Measurements from ENCODE around the gene NLGN4Y. TPM values are rescaled to one million over a fixed set of nuclear protein-coding genes. Genes with fewer than 3 reads are reported as not detected.

Gene NLGN4Y
- total RNA-seq, 1 experiment from 2014 or later = not detected

DNA sequence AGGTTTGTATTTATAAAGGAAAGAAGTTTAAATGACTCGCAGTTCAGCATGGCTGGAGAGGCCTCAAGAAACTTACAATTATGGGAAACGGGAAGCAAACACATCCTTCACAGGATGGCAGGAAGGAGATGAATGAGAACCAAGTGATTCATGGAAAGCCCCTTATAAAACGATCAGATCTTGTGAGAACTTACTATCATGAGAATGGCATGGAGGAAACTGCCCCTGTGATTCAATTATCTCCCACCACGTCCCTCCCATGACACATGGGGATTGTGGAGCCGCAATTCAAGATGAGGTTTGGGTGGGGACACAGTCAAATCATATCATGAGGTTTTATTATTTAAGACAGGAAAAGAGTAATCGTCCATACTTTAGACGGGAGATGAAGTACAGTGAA is 4.0 kb downstream of the NLGN4Y start:
- no peak overlapping the region for H3K27ac ChIP-seq (ENCODE audit: insufficient read length, low read depth, low read length)
- H2AFZ ChIP-seq (ENCODE audit: low read length) = no peak overlapping the region
- no peak overlapping the region for H3K23ac ChIP-seq (ENCODE audit: insufficient read length, low read depth, low read length)
- H3K18ac ChIP-seq (ENCODE audit: insufficient read length, low read depth, low read length) = no peak overlapping the region
- H3K9ac ChIP-seq (ENCODE audit: extremely low read depth, insufficient read length, low read length) = no peak overlapping the region
- H3K56ac ChIP-seq (ENCODE audit: insufficient read length, low read depth, low read length) = no peak overlapping the region
- TF ChIP-seq, protein P1, sequence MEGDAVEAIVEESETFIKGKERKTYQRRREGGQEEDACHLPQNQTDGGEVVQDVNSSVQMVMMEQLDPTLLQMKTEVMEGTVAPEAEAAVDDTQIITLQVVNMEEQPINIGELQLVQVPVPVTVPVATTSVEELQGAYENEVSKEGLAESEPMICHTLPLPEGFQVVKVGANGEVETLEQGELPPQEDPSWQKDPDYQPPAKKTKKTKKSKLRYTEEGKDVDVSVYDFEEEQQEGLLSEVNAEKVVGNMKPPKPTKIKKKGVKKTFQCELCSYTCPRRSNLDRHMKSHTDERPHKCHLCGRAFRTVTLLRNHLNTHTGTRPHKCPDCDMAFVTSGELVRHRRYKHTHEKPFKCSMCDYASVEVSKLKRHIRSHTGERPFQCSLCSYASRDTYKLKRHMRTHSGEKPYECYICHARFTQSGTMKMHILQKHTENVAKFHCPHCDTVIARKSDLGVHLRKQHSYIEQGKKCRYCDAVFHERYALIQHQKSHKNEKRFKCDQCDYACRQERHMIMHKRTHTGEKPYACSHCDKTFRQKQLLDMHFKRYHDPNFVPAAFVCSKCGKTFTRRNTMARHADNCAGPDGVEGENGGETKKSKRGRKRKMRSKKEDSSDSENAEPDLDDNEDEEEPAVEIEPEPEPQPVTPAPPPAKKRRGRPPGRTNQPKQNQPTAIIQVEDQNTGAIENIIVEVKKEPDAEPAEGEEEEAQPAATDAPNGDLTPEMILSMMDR (conservative IDR thresholded peaks at IDR 0.05) = no peak
- no peaks in the 10 kb centered on the region for H4K20me1 ChIP-seq (ENCODE audit: control insufficient read depth, insufficient read depth, insufficient read length)
- H2BK15ac ChIP-seq (ENCODE audit: low read depth, low read length) = no peak overlapping the region
- no peak overlapping the region for H3K4me2 ChIP-seq (ENCODE audit: insufficient read depth, insufficient read length, low read length)
- Mint-ChIP-seq H3K4me3 (no peak overlapping the region), H3K36me3 (ENCODE audit: insufficient read depth in 1 of 3, low read depth in 3 of 3) (no peaks in the 10 kb centered on the region), H3K27me3 (ENCODE audit: low read depth) (no peaks in the 10 kb centered on the region), H3K9me3 (no peaks in the 10 kb centered on the region), H3K4me1 (no peaks in the 10 kb centered on the region), H3K27ac (no peak overlapping the region)
- no peaks in the 10 kb centered on the region for H3K9me3 ChIP-seq (ENCODE audit: control insufficient read depth, low read depth, low read length)
- no peaks in the 10 kb centered on the region for H3K23me2 ChIP-seq (ENCODE audit: insufficient read length, low read depth, low read length, poor library complexity, severe bottlenecking)
- H2BK120ac ChIP-seq (ENCODE audit: low read depth, low read length, poor library complexity, severe bottlenecking) = no peak overlapping the region
- no peak for DNase-seq
- H3K14ac ChIP-seq (ENCODE audit: insufficient read depth, low read length) = no peak overlapping the region
- no peak overlapping the region for H2AK5ac ChIP-seq (ENCODE audit: insufficient read length, low read length)
- no peak overlapping the region for H2BK20ac ChIP-seq (ENCODE audit: low read depth, low read length, poor library complexity, severe bottlenecking)
- no peak overlapping the region for H3T11ph ChIP-seq (ENCODE audit: low read length)
- H4K8ac ChIP-seq (replicated peaks; ENCODE audit: insufficient read length, low read depth, low read length) = no peak overlapping the region
- H3K4me1 ChIP-seq (ENCODE audit: insufficient read depth, low read length) = no peaks in the 10 kb centered on the region
- no peak overlapping the region for H2BK12ac ChIP-seq (ENCODE audit: insufficient read length, low read depth, low read length)
- H4K5ac ChIP-seq (ENCODE audit: insufficient read length, low read depth, low read length) = no peak overlapping the region
- no peak overlapping the region for H2BK5ac ChIP-seq (ENCODE audit: insufficient read length, low read length)
- no peaks in the 10 kb centered on the region for H3K79me1 ChIP-seq (ENCODE audit: insufficient read depth, low read depth, low read length, poor library complexity, severe bottlenecking)
- H3K4ac ChIP-seq (ENCODE audit: low read depth, low read length) = no peak overlapping the region
- no peaks in the 10 kb centered on the region for H3K27me3 ChIP-seq (ENCODE audit: insufficient read depth, low read length)
- no CpG with 5 or more reads among the region's 7 CpGs for WGBS (ENCODE audit: extremely low coverage, insufficient read length, low lambda C conversion rate)
- no peaks in the 10 kb centered on the region for H3K79me2 ChIP-seq (ENCODE audit: insufficient read depth, low read length)
- H4K91ac ChIP-seq (ENCODE audit: insufficient read length, low read depth, low read length) = no peak overlapping the region

Measured in H9 (cell line).